Measurements from ENCODE around the gene AFG3L2. TPM values are rescaled to one million over a fixed set of nuclear protein-coding genes. Genes with fewer than 3 reads are reported as not detected.

The AFG3L2 gene
- total RNA-seq, 1 experiment from 2014 or later = 73.5 TPM

DNA sequence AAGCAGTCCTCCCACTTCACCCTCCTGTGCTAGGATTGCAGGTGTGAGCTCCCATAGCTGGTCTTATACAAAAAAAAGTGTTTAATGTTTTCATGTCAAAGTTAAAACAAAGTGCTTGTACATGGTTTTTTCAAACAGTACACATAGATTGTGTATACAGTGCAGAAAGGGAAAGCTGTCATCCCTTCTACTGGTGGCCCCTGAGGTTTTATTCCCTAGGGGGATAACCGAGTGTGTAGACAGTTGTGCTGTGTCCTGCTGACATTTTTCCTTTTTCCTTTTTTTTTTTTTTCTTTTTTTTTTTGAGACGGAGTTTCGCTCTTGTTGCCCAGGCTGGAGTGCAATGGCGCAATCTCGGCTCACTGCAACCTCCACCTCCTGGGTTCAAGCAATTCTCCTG, 58.2 kb downstream of the AFG3L2 start:
- no peaks in the 10 kb centered on the region for H3K9me3 ChIP-seq (ENCODE audit: control insufficient read depth, low read depth, low read length)
- no peaks in the 10 kb centered on the region for H4K20me1 ChIP-seq (ENCODE audit: control insufficient read depth, insufficient read depth, insufficient read length)
- no peak overlapping the region for H3K27ac ChIP-seq (ENCODE audit: insufficient read length, low read depth, low read length)
- no peak overlapping the region for H2BK12ac ChIP-seq (ENCODE audit: insufficient read length, low read depth, low read length)
- no peaks in the 10 kb centered on the region for H3K4me1 ChIP-seq (ENCODE audit: insufficient read depth, low read length)
- H3K23ac ChIP-seq (ENCODE audit: insufficient read length, low read depth, low read length) = no peak overlapping the region
- peaks cover 18 to 72% (median 28%) of the 10 kb centered on the region in 3 experiments; a peak in 6 of 7 replicates for H3K36me3 Mint-ChIP-seq (ENCODE audit: insufficient read depth in 1 of 3, low read depth in 3 of 3)
- no peak overlapping the region for H2BK5ac ChIP-seq (ENCODE audit: insufficient read length, low read length)
- H3K9ac ChIP-seq (ENCODE audit: extremely low read depth, insufficient read length, low read length) = no peak overlapping the region
- DNase-seq = no peak
- no peak overlapping the region; a peak in 1 of 7 replicates for H3K27ac Mint-ChIP-seq
- H3K79me2 ChIP-seq (ENCODE audit: insufficient read depth, low read length) = peaks cover 2% of the 10 kb centered on the region; the same call in 1 of the 2 replicates
- no peaks in the 10 kb centered on the region for H3K9me3 Mint-ChIP-seq
- H2BK120ac ChIP-seq (ENCODE audit: low read depth, low read length, poor library complexity, severe bottlenecking) = no peak overlapping the region
- no peak overlapping the region for H3K56ac ChIP-seq (ENCODE audit: insufficient read length, low read depth, low read length)
- H3K4me1 Mint-ChIP-seq = peaks cover 10 to 15% of the 10 kb centered on the region in 2 experiments
- H3K79me1 ChIP-seq (ENCODE audit: insufficient read depth, low read depth, low read length, poor library complexity, severe bottlenecking) = no peaks in the 10 kb centered on the region
- H4K91ac ChIP-seq (ENCODE audit: insufficient read length, low read depth, low read length) = no peak overlapping the region
- H3K27me3 Mint-ChIP-seq (ENCODE audit: low read depth) = no peaks in the 10 kb centered on the region
- H3K23me2 ChIP-seq (ENCODE audit: insufficient read length, low read depth, low read length, poor library complexity, severe bottlenecking) = no peaks in the 10 kb centered on the region
- H3K4ac ChIP-seq (ENCODE audit: low read depth, low read length) = no peak overlapping the region
- no peak overlapping the region for H4K8ac ChIP-seq (replicated peaks; ENCODE audit: insufficient read length, low read depth, low read length)
- no peaks in the 10 kb centered on the region for H3K27me3 ChIP-seq (ENCODE audit: insufficient read depth, low read length)
- H2BK20ac ChIP-seq (ENCODE audit: low read depth, low read length, poor library complexity, severe bottlenecking) = no peak overlapping the region
- no CpG with 5 or more reads among the region's 5 CpGs for WGBS (ENCODE audit: extremely low coverage, insufficient read length, low lambda C conversion rate)
- no peak overlapping the region for H3T11ph ChIP-seq (ENCODE audit: low read length)
- no peak overlapping the region for H3K14ac ChIP-seq (ENCODE audit: insufficient read depth, low read length)
- H2AK5ac ChIP-seq (ENCODE audit: insufficient read length, low read length) = no peak overlapping the region
- H2AFZ ChIP-seq (ENCODE audit: low read length) = no peak overlapping the region
- H2BK15ac ChIP-seq (ENCODE audit: low read depth, low read length) = no peak overlapping the region
- H4K5ac ChIP-seq (ENCODE audit: insufficient read length, low read depth, low read length) = no peak overlapping the region
- H3K18ac ChIP-seq (ENCODE audit: insufficient read length, low read depth, low read length) = no peak overlapping the region
- no peak overlapping the region for H3K4me3 Mint-ChIP-seq
- TF ChIP-seq, protein P1, sequence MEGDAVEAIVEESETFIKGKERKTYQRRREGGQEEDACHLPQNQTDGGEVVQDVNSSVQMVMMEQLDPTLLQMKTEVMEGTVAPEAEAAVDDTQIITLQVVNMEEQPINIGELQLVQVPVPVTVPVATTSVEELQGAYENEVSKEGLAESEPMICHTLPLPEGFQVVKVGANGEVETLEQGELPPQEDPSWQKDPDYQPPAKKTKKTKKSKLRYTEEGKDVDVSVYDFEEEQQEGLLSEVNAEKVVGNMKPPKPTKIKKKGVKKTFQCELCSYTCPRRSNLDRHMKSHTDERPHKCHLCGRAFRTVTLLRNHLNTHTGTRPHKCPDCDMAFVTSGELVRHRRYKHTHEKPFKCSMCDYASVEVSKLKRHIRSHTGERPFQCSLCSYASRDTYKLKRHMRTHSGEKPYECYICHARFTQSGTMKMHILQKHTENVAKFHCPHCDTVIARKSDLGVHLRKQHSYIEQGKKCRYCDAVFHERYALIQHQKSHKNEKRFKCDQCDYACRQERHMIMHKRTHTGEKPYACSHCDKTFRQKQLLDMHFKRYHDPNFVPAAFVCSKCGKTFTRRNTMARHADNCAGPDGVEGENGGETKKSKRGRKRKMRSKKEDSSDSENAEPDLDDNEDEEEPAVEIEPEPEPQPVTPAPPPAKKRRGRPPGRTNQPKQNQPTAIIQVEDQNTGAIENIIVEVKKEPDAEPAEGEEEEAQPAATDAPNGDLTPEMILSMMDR (conservative IDR thresholded peaks at IDR 0.05) = no peak
- no peak overlapping the region for H3K4me2 ChIP-seq (ENCODE audit: insufficient read depth, insufficient read length, low read length)
